Prostate gland (tissue), 2 donors: ENCODE measurements around the gene PPP2R2B. TPM values are rescaled to one million over a fixed set of nuclear protein-coding genes. Genes with fewer than 3 reads are reported as not detected.

ENCODE experiments used
- DNase-seq: peaks from one replicate; pipeline ENCODE4 v3.0.0-alpha.2; 2019; ENCODE audit warnings: low spot score
- H3K27ac ChIP-seq, 2 donors: fragments of 200-600 bp; sonication (generic); 2 replicates each; pipeline ENCODE4 v1.5.1; 2017 to 2019
- H3K27me3 ChIP-seq: fragments of 200-600 bp; sonication (generic); replicated peaks from 2 replicates; pipeline ENCODE4 v1.5.1; 2019; ENCODE audit not compliant: insufficient read depth
- H3K36me3 ChIP-seq, 2 donors: fragments of 200-600 bp; sonication (generic); 1 replicate in 1 of 2; 2 replicates in 1 of 2; pipeline versions ENCODE4 v1.5.1 to v1.8.1; 2017 to 2019
- H3K4me1 ChIP-seq: fragments of 200-600 bp; sonication (generic); replicated peaks from 2 replicates; pipeline ENCODE4 v1.5.1; 2019
- H3K4me3 ChIP-seq, 2 donors: fragments of 200-600 bp; sonication (generic); 2 replicates each; pipeline ENCODE4 v1.5.1; 2017 to 2019
- H3K9me3 ChIP-seq: fragments of 200-600 bp; sonication (generic); 2 replicates; pipeline ENCODE4 v1.5.1; 2017
- POLR2A ChIP-seq: fragments of 450-650 bp; IDR thresholded peaks from one replicate; pipeline ENCODE4 v1.6.1; 2016; ENCODE audit warnings: antibody characterized with exemption, mild to moderate bottlenecking
- POLR2AphosphoS5 ChIP-seq: sonication (generic); formaldehyde crosslinking; IDR thresholded peaks from one replicate; pipeline ENCODE4 v1.6.1; 2017; ENCODE audit warnings: antibody characterized with exemption
- WGBS: methylation state at CpG from one replicate; pipeline ENCODE4 v1.1.5; 2018; 5-methylcytosine and 5-hydroxymethylcytosine counted together
- intact Hi-C: fragments of 100-400 bp; cut with DNase I; formaldehyde crosslinking; loops from one replicate; pipeline ENCODE4 v1.14.2; 2022
- total RNA-seq, 2 donors: library from RNA; depleted of rRNA; stranded (reverse); fragments of >200 nt; gene quantifications; one replicate each; pipeline ENCODE4 v1.1.0, GENCODE V29; 2016
- TF ChIP-seq, protein P1 (sequence below), 4 experiments: fragments of 200-600 bp in 2 of 4; fragments of 450-650 bp in 2 of 4; sonication (generic) in 2 of 4; IDR thresholded peaks; 1 replicate in 3 of 4; 2 replicates in 1 of 4; pipeline ENCODE4 v1.5.1; 2016 to 2019; ENCODE audit warnings: antibody characterized with exemption in 4 of 4, mild to moderate bottlenecking in 2 of 4, moderate library complexity in 2 of 4

The PPP2R2B gene
- total RNA-seq, 2 donors from 2014 or later, result 0.68 to 2.6 TPM

DNA sequence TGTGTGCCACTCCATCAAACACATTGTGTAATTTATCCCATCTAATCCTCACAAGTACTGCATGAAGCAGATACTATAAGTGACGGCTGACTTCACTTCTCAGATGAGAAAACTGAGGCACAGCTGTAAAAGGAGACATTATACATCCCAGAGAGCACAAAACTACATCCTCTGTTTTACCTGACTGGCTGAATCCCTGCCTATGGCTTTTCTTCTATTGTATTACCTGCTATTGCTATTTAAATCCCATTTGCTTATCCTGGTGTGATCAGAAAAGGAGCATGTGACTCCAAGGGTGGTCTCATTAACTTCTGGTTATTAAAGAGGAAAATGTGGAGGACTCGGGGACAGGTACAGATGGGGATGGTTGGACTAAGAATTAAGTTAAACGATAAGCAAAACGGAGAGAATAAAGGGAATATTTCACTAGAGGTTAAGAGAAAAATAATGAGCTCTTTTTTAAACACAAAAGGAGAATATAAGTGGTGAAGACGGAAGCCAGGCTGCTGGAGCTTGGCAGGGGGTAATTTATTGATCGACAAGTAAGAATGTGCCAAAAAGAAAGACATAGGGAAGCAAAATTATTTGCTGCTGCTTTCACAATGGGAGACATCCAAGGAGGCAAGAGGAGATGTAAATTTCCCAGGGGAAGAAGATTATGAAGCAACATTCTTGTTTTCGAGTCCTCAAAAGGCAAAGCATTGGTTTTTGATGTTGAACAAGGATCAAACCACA is 206.8 kb downstream of the PPP2R2B start:
- H3K36me3 ChIP-seq, result no peaks in the 10 kb centered on the region
- no peak overlapping the region for H3K4me3 ChIP-seq
- TF ChIP-seq POLR2A (no peak), POLR2AphosphoS5 (no peak)
- TF ChIP-seq, protein P1, sequence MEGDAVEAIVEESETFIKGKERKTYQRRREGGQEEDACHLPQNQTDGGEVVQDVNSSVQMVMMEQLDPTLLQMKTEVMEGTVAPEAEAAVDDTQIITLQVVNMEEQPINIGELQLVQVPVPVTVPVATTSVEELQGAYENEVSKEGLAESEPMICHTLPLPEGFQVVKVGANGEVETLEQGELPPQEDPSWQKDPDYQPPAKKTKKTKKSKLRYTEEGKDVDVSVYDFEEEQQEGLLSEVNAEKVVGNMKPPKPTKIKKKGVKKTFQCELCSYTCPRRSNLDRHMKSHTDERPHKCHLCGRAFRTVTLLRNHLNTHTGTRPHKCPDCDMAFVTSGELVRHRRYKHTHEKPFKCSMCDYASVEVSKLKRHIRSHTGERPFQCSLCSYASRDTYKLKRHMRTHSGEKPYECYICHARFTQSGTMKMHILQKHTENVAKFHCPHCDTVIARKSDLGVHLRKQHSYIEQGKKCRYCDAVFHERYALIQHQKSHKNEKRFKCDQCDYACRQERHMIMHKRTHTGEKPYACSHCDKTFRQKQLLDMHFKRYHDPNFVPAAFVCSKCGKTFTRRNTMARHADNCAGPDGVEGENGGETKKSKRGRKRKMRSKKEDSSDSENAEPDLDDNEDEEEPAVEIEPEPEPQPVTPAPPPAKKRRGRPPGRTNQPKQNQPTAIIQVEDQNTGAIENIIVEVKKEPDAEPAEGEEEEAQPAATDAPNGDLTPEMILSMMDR (IDR thresholded peaks at IDR 0.05), result no peak
- H3K27ac ChIP-seq, result no peak overlapping the region
- H3K4me1 ChIP-seq, result no peaks in the 10 kb centered on the region
- intact Hi-C loops, result no loop called here
- DNase-seq, result no peak
- H3K9me3 ChIP-seq, result no peaks in the 10 kb centered on the region
- WGBS, result 72% methylated on average over 7 of the region's 7 CpGs
- no peaks in the 10 kb centered on the region for H3K27me3 ChIP-seq

DNA sequence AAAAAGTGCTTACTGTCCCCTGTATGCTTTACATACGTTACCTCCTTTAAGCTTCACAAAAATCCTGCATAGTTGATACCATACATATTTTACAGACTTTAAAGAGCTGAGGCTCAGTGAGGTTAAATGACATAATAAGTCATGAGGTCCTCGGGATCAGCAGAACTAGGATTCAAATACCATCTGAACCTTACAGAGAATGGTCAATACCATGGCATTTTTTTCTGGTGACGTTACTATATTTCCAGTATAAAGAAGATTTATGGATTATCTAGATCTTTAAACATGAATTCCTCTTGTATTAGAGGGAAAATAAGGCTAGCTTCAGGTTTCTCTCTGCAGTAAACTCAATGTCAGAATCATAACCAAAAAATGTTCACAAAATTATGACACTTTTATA is 208.9 kb downstream of the PPP2R2B start:
- 35% methylated on average over 3 of the region's 3 CpGs for whole genome bisulfite sequencing
- Histone ChIP-seq H3K36me3 (no peaks in the 10 kb centered on the region), H3K27ac (no peak overlapping the region), H3K4me3 (no peak overlapping the region), H3K9me3 (no peaks in the 10 kb centered on the region), H3K27me3 (no peaks in the 10 kb centered on the region), H3K4me1 (no peaks in the 10 kb centered on the region)
- TF ChIP-seq, protein P1 (IDR thresholded peaks at IDR 0.05), result no peak
- TF ChIP-seq POLR2A (no peak), POLR2AphosphoS5 (no peak)
- intact Hi-C loops, result no loop called here
- no peak for DNase-seq

DNA sequence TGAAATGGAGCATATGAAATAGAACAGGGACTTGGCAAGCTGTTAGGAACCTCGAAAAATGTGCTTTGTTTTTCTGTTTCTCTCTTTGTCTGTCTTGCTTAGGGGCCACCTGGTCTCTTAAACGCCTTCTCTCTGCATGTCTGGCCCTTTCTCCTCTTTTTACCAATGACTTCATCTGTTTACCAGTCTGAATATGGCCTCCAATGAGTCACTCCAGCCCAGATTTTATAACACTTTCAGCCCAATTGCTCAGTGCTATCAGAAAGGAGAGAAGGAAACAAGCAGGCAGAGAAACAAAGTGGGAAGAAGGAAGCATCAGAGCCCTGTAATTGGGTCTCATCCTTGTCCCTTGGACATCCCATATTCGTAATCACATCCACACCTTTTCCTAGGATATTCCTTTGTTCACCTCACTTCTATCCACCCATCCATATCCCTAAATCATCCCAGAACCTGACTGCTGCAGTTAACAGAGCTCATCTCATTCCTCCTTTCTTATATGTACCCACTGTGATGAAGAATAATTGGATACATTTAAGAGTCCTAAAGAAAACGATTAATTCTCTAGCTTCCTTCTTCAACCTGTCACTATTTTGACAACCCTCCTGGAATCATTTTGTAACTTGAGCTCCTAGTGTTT is 210.8 kb downstream of the PPP2R2B start:
- 25% methylated on average over 4 of the region's 4 CpGs for WGBS

DNA sequence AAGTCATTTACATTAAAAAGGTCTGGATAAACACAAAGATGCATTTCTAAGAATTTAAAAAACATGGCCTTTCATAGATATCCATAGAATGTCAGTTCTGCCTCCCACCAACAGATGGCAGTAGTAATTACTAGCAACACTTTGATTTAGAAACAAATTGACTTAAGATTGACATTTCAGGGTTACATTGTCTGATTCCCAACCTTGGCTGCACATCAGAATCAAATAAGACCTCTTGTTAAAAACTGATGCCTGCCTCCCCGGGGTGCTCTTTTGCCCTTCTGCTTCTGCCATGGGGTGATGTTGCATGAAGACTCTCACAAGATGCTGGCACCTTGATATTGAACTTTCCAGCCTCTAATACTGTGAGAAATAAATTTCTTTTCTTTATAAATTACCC is 216.3 kb downstream of the PPP2R2B start:
- WGBS, result 87% methylated on average over 1 of the region's 1 CpG
- no peaks in the 10 kb centered on the region for H3K4me1 ChIP-seq
- DNase-seq, result no peak
- H3K27ac ChIP-seq, result no peak overlapping the region
- intact Hi-C loops, result loop anchor here (5.0 kb wide), 1 partner anchor 305 kb away; no protein-coding TSS in a partner anchor
- no peaks in the 10 kb centered on the region for H3K27me3 ChIP-seq
- no peak overlapping the region for H3K4me3 ChIP-seq
- no peaks in the 10 kb centered on the region for H3K9me3 ChIP-seq
- no peaks in the 10 kb centered on the region for H3K36me3 ChIP-seq
- no peak for TF ChIP-seq POLR2A
- TF ChIP-seq, protein P1 (IDR thresholded peaks at IDR 0.05), result peak in 3 of 4 experiments; percentile 32 to 49 (median 37)

More for the DNA sequence above, 210.8 kb downstream of the PPP2R2B start:
- DNase-seq, result no peak
- no peaks in the 10 kb centered on the region for H3K4me1 ChIP-seq
- TF ChIP-seq POLR2A (no peak), POLR2AphosphoS5 (no peak)
- TF ChIP-seq, protein P1 (IDR thresholded peaks at IDR 0.05), result no peak
- intact Hi-C loops, result no loop called here
- H3K4me3 ChIP-seq, result no peak overlapping the region
- H3K27me3 ChIP-seq, result no peaks in the 10 kb centered on the region
- no peak overlapping the region for H3K27ac ChIP-seq
- no peaks in the 10 kb centered on the region for H3K36me3 ChIP-seq
- H3K9me3 ChIP-seq, result no peaks in the 10 kb centered on the region
